Glomerular endothelial cell (primary cell): ENCODE results near the gene KIF2C. TPM values are rescaled to one million over a fixed set of nuclear protein-coding genes. Genes with fewer than 3 reads are reported as not detected.
"Not testable (repeated sequence)": the region's sequence is repeated elsewhere in the genome, so short reads cannot be mapped to it uniquely, and the experiment has no call there.

ENCODE experiments used
- DNase-seq: peaks from one replicate; pipeline ENCODE4 v3.0.0-alpha.2; 2011; ENCODE audit warnings: low read depth, low spot score; ENCODE audit errors: extremely low read depth
- total RNA-seq: library from RNA; depleted of rRNA; stranded (reverse); fragments of >200 nt; gene quantifications from 2 replicates; pipeline ENCODE4 v1.2.3, GENCODE V29; 2015

Gene KIF2C
- total RNA-seq, 1 donor from 2014 or later, result 10.3 TPM

DNA sequence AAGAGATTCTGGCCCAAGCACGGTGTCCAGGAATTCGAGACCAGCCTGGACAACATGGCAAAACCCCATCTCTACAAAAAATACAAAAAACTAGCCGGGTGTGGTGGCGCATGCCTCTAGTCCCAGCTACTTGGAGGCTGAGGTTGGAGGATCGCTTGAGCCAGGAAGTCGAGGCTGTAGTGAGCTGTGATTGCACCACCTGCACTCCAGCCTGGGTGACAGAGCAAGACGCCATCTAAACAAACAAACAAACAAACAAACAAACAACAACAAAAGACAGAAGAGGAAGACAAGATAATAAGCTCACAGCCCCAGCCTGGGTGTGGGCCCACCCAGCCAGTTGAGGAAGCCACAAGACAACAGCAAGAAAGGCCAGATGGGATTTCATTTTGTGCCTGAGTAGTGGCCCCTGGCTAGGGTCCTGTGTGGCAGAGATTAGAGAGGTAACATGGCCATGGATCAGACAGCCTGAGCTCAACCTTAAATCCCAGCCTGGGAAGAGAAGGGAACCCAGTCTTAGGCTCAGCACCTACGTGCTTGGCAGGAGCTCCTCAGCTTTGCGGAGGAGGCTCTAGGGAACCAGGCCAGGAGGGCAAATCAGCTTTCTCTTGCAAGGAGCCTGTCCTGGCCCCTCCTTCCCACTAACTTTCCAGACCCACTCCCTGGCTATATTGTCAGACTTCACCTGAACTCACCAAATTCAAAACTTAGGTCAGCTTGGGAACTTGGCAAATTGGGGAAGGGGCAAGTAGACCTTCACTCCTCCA is 53.3 kb downstream of the KIF2C start:
- no peak for DNase-seq

GRCh38 chr1:44797886-44798285 is 58.2 kb downstream of the KIF2C start:
- DNase-seq, result not testable (repeated sequence)

DNA sequence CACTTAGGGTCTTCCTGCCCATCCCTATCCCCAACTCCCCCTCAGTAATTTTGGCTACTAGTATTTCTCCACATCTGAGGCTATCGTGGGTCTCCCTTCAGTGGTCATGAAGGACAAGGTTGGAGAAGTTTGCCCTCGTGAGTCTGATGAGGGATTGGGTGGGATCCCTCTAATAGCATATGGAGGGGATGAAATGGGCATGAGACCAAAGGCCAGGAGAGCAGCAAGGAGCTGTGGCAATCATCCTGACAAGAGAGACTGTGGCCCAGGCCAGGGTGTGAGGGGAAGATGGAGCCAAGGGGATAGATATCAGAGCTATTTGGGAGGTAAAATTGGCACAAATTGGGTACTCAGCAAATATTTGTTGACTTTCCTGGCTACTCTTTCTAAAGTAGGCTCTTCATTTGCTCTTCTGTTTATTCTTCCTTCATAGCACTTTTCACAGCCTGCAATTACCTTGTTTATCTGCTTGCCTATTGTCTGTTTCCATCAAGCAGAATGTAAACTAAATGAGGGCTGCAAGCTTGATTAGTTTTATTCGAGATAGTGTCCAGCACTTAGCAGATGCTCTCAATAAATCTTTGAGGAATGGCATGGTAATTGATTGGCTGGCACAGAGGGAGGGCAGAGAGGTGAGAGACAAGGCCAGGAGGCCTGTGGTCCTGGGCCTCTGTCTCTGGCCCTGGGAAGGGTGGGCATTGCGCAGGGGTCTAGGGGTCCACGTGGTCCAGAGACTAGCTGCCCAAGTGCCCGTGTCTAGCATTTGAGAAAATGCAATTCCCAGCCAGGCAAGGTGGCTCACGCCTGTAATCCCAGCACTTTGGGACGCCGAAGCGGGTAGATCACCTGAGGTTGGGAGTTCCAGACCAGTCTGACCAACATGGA is 59.1 kb downstream of the KIF2C start:
- DNase-seq, result no peak

- no peak for DNase-seq
Observed at GRCh38 chr1:44799770-44800584, 60.3 kb downstream of the KIF2C start, which contains the start of gene PLK3. Gene PLK3 (plus strand): TSS chr1:44800377. CDS start chr1:44800464, 87 bp downstream.

- DNase-seq, result no peak
Observed at GRCh38 chr1:44801491-44802305, 62.1 kb downstream of the KIF2C start.

GRCh38 chr1:44802306-44803061 is 62.8 kb downstream of the KIF2C start:
- no peak for DNase-seq

GRCh38 chr1:44803062-44803311 is 63.4 kb downstream of the KIF2C start:
- DNase-seq, result no peak

DNA sequence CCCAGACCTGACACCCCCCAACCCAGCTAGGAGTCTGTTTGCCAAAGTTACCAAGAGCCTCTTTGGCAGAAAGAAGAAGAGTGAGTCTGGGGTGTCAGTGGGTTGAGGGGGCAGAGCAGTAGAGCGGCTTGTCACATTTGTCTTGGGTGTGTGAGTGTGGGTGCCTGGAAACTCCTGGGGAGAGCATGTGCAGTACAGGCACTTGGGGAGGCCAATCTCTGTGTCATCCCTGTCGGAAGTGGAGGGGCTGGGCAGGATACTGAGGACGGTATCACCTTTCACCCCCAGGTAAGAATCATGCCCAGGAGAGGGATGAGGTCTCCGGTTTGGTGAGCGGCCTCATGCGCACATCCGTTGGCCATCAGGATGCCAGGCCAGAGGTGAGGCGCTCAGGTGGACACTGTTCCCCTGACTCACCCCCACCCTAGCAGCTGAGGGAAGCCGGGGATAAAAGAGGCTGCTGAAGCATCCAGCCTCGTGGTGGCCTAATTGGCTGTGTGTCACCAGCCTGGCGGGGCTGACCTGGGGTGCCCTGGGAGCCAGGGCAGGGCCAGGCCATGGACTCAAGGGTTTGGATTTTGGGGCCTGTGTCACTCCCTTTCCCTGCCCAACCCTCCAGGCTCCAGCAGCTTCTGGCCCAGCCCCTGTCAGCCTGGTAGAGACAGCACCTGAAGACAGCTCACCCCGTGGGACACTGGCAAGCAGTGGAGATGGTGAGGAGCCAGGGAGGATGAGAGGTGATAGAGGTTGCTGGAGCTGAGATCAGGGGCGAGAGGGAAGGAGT is 63.9 kb downstream of the KIF2C start:
- no peak for DNase-seq

GRCh38 chr1:44805311-44806024 is 65.8 kb downstream of the KIF2C start:
- DNase-seq, result no peak

GRCh38 chr1:44806025-44806703 is 66.5 kb downstream of the KIF2C start:
- no peak for DNase-seq

DNA sequence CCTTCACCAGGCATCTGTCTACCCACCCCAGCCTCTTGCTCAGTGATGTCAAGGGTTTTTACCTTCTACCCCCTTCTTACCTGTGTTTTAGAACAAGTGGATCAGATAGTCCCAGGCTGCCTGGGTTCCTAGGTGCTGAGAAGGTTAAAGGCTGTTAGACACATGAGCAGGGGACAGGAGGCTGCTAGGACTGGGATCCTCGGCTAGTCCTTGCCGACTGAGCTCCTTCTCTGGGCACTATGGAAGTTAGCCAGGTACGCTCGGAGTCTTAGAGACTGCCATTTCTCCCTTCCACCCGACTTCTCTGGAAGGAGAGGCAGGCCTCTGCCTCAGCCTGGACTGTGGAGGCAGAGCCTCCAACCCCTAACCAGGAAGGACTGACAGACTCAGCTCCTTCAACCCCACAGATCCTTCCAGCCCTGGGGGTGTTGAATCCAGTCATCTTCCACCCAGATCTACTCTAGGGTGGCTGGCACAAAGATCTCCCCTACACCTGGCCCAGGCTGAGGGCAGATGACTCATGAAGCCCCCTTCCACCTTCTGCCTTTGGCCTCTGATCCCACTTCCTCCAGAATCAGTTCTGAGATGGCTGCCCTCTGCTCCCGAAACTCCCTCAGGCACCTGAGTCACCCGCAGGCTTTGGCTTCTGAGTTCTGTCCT is 67.2 kb downstream of the KIF2C start, which contains the start of gene DYNLT4:
TSS of gene DYNLT4 (minus strand) at position 648 of the 660 bp plus-strand sequence. CDS start 683 bp downstream, outside the sequence.
- DNase-seq, result no peak

- peak; percentile 99 for DNase-seq
Observed at GRCh38 chr1:44807364-44808062, 67.9 kb downstream of the KIF2C start.

DNA sequence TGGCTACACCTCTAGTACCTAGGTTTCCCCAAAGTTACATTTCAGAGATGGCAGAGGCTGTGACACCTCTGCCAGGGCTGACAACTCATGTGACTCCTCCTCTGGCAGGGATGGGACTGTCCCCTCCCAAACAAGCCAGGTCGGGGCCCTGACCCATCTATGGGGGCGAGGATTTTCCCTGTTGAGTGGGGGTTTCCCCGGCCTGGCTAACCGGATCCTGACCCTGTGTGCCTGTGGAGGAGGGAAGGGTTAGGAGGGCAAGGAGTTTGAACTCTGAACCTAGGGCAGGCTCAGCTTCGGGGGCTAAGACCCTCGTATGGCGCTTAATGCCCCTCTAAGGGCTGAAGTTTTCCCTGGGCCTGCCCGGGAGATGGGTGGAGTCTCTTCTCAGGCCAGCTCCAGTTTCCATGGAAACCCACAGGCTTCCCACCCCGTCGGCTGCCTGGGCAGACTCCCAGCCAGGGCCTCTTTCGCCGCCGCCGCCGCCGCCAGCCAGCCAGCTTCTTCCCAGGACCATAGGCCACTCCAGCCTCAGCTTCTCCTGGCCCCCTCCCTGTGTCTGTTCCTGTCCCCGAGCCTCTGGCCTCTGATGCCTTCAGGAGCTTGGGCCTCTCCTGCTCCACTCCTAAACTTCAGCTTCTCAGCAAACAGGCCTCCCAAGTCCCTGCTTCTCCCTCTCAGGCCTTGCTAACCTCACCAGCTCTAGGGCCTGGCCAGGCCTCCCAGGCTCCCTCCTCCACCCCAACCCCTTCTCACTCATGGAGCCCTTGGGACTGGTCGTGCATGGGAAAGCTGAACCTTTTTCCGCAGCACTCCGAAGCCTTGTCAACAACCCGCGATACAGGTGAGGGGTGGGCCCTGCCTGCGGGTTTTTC is 68.7 kb downstream of the KIF2C start, which contains the start of gene BTBD19:
TSS of gene BTBD19 (plus strand) at position 461 of the 875 bp plus-strand sequence. CDS start at position 759, 298 bp downstream.
- DNase-seq, result no peak

- no peak for DNase-seq
Observed at GRCh38 chr1:44808938-44809917, 69.6 kb downstream of the KIF2C start.
